ENCODE results near the gene MRGPRD. TPM values are rescaled to one million over a fixed set of nuclear protein-coding genes. Genes with fewer than 3 reads are reported as not detected.

The MRGPRD gene
- total RNA-seq, 1 donor from 2014 or later = not detected

DNA sequence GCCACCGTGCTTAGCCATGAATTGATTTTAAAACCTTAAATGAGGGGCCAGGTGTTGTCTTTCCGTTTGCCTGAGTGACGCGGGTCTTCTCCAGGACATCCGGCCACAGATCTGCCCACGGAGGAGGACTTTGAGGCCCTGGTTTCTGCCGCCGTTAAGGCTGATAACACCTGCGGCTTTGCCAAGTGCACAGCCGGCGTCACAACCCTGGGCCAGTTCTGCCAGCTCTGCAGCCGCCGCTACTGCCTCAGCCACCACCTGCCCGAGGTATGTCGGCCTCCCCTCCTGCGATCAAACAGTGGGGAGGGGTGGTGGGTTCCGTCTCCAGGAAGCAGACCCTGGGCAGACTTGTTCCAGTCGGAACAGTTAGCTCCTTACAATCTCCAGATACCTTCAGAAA lies 42.7 kb downstream of the MRGPRD start:
- Histone ChIP-seq H3K4me2 (no peak overlapping the region), H3K27me3 (no peaks in the 10 kb centered on the region), H3K27ac (no peak overlapping the region), H3F3A (ENCODE audit: low read depth) (no peaks in the 10 kb centered on the region), H4K20me1 (ENCODE audit: low read depth) (no peaks in the 10 kb centered on the region), H3K9me3 (ENCODE audit: low read depth) (no peaks in the 10 kb centered on the region), H3K36me3 (no peaks in the 10 kb centered on the region), H3K4me1 (no peaks in the 10 kb centered on the region), H2AFZ (replicated peaks) (no peak overlapping the region), H3K79me2 (ENCODE audit: low read depth) (no peaks in the 10 kb centered on the region), H3K4me3 (no peak overlapping the region), H3K9ac (no peak overlapping the region)
- H3K9me3 Mint-ChIP-seq = no peaks in the 10 kb centered on the region
- DNase-seq (ENCODE audit: low spot score) = no peak
- no peak overlapping the region for H3K4me3 Mint-ChIP-seq
- H3K27ac Mint-ChIP-seq = no peak overlapping the region
- H3K4me1 Mint-ChIP-seq = no peaks in the 10 kb centered on the region
- H3K27me3 Mint-ChIP-seq (ENCODE audit: insufficient read depth, low read depth) = peaks cover 4% of the 10 kb centered on the region
- TF ChIP-seq EZH2phosphoT487 (IDR thresholded peaks at IDR 0.05) (no peak), EZH2 (IDR thresholded peaks at IDR 0.05) (no peak)
- TF ChIP-seq, protein P1, sequence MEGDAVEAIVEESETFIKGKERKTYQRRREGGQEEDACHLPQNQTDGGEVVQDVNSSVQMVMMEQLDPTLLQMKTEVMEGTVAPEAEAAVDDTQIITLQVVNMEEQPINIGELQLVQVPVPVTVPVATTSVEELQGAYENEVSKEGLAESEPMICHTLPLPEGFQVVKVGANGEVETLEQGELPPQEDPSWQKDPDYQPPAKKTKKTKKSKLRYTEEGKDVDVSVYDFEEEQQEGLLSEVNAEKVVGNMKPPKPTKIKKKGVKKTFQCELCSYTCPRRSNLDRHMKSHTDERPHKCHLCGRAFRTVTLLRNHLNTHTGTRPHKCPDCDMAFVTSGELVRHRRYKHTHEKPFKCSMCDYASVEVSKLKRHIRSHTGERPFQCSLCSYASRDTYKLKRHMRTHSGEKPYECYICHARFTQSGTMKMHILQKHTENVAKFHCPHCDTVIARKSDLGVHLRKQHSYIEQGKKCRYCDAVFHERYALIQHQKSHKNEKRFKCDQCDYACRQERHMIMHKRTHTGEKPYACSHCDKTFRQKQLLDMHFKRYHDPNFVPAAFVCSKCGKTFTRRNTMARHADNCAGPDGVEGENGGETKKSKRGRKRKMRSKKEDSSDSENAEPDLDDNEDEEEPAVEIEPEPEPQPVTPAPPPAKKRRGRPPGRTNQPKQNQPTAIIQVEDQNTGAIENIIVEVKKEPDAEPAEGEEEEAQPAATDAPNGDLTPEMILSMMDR (IDR thresholded peaks at IDR 0.05) = no peak
- peaks cover 2% of the 10 kb centered on the region for H3K36me3 Mint-ChIP-seq

GRCh38 chr11:68936676-68937620 lies 43.8 kb downstream of the MRGPRD start:
- H3K4me3 ChIP-seq = no peak overlapping the region
- no peaks in the 10 kb centered on the region for H3K9me3 ChIP-seq (ENCODE audit: low read depth)
- H3K27me3 ChIP-seq = no peaks in the 10 kb centered on the region
- H3K79me2 ChIP-seq (ENCODE audit: low read depth) = no peaks in the 10 kb centered on the region
- DNase-seq (ENCODE audit: low spot score) = no peak
- no peak overlapping the region for H3K27ac ChIP-seq
- no peak overlapping the region for H2AFZ ChIP-seq (replicated peaks)
- no peak overlapping the region for H3K27ac Mint-ChIP-seq
- H3K4me3 Mint-ChIP-seq = no peak overlapping the region
- no peaks in the 10 kb centered on the region for H4K20me1 ChIP-seq (ENCODE audit: low read depth)
- peaks cover 2% of the 10 kb centered on the region for H3K36me3 Mint-ChIP-seq
- no peaks in the 10 kb centered on the region for H3K9me3 Mint-ChIP-seq
- TF ChIP-seq, protein P1 (IDR thresholded peaks at IDR 0.05) = no peak
- TF ChIP-seq EZH2phosphoT487 (IDR thresholded peaks at IDR 0.05) (no peak), EZH2 (IDR thresholded peaks at IDR 0.05) (no peak)
- H3K9ac ChIP-seq = no peak overlapping the region
- no peaks in the 10 kb centered on the region for H3K36me3 ChIP-seq
- no peak overlapping the region for H3K4me2 ChIP-seq
- H3K4me1 ChIP-seq = no peaks in the 10 kb centered on the region
- H3K4me1 Mint-ChIP-seq = no peaks in the 10 kb centered on the region
- no peaks in the 10 kb centered on the region for H3F3A ChIP-seq (ENCODE audit: low read depth)
- H3K27me3 Mint-ChIP-seq (ENCODE audit: insufficient read depth, low read depth) = peaks cover 4% of the 10 kb centered on the region

GRCh38 chr11:68936358-68936636 lies 44.5 kb downstream of the MRGPRD start:
- Mint-ChIP-seq H3K27ac (no peak overlapping the region), H3K27me3 (ENCODE audit: insufficient read depth, low read depth) (peaks cover 4% of the 10 kb centered on the region), H3K9me3 (no peaks in the 10 kb centered on the region), H3K4me3 (no peak overlapping the region), H3K36me3 (peaks cover 2% of the 10 kb centered on the region), H3K4me1 (no peaks in the 10 kb centered on the region)
- TF ChIP-seq EZH2phosphoT487 (IDR thresholded peaks at IDR 0.05) = no peak
- TF ChIP-seq EZH2 (IDR thresholded peaks at IDR 0.05) = no peak
- TF ChIP-seq, protein P1 (IDR thresholded peaks at IDR 0.05) = no peak
- no peaks in the 10 kb centered on the region for H3K9me3 ChIP-seq (ENCODE audit: low read depth)
- H3K9ac ChIP-seq = no peak overlapping the region
- no peak for DNase-seq (ENCODE audit: low spot score)
- no peak overlapping the region for H3K4me2 ChIP-seq
- H3K27ac ChIP-seq = no peak overlapping the region
- no peaks in the 10 kb centered on the region for H3K27me3 ChIP-seq
- no peaks in the 10 kb centered on the region for H4K20me1 ChIP-seq (ENCODE audit: low read depth)
- H2AFZ ChIP-seq (replicated peaks) = no peak overlapping the region
- no peaks in the 10 kb centered on the region for H3K4me1 ChIP-seq
- no peaks in the 10 kb centered on the region for H3F3A ChIP-seq (ENCODE audit: low read depth)
- H3K79me2 ChIP-seq (ENCODE audit: low read depth) = no peaks in the 10 kb centered on the region
- H3K4me3 ChIP-seq = no peak overlapping the region
- H3K36me3 ChIP-seq = no peaks in the 10 kb centered on the region

Measured in neural progenitor cell (in vitro differentiated cells).